NCI-H526 (cell line): Measurements from ENCODE around the gene TRAF1.

Experiments used
- DNase-seq, 2 experiments: peaks; one replicate each; lab custom pipeline; 2025; lab: John Stamatoyannopoulos, UW

Gene TRAF1

DNA sequence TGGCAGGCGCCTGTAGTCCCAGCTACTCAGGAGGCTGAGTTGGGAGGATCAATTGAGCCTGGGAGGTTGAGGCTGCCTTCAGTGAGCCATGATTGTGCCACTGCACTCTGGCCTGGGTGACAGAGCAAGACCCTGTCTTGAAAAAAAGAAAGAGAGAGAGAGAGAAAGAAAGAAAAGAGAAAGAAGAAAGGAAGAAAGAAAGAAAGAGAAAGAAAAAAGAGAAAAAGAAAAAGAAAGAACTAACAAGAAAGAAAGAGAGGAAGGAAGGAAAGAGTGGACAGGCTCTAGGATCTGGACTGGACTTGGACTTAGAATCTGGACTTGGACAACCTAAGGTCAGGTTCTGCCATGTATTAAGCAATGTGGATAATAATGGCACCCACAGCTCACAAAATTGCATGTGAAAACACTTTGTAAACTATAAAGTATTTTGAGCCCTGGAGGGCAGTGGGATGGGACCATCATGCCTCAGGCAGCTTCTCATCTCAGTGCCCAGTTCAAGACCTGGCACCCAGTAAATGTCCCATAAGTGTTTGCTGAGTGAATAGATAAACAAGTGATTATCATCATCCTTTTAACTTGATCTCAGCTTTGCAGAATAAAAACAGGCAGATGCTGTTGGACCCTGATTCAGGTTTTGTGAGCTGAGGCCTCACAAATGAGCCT, 36.9 kb downstream of the TRAF1 start:
- no peak for DNase-seq

DNA sequence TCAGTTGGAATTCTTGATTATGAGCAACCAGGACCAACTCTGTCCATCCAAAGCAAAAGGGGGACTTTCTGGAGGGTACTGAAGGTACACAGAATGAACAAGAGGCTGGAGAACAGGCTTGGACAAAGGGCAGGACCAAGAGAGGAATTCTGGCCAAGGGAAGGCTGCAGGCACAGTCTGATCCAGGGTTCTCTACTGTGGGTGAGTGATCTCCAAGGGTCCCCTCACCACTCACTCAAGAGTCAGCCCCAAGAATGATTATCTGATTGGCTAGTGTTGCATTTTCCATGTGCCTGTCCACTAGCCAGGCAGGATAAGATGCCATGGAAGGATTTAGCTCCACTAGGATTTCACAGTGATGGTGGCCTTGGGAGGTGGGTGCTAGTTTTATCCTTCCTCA, 38.0 kb downstream of the TRAF1 start:
- no peak for DNase-seq

DNA sequence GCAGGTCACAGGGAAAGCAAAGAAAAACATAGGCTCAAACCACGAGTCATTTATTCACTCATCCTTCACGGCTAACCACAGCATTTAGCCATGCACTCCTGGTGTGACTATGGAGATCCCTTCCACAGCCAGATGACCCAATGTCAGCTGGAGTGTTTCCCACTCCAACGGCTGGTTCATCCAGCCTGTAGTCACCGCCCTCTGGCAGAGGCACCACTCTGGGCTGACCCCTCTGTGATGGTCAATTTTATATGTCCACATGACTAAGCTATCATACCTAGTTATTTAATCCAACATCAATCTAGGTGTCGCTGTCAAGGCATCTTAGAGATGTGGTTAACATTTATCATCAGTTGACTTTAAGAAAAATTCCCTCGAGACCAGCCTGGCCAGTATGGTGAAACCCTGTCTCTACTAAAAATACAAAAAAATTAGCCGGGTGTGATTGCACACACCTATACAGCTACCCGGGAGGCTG, 40.1 kb downstream of the TRAF1 start:
- no peak for DNase-seq

DNA sequence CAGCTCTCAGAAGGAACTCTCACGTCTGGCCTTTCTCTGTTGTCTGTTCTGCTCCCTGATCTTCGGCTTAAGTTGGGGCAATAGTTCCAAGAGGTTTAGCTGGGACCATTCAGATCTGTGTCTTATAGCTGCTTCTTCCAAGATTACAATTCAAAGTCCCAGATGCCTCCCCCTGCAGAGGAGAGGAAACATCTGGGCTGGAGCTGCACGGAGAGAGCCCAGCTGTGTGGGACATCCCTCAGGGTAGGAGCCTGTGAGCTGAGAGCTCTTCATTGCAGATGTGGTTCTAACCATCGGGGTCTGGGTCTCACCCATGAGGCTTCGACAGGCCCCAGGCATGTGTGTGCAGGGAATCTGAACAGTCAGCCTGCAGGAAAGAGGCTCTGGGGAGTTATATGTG, 40.6 kb downstream of the TRAF1 start:
- DNase-seq = no peak

DNA sequence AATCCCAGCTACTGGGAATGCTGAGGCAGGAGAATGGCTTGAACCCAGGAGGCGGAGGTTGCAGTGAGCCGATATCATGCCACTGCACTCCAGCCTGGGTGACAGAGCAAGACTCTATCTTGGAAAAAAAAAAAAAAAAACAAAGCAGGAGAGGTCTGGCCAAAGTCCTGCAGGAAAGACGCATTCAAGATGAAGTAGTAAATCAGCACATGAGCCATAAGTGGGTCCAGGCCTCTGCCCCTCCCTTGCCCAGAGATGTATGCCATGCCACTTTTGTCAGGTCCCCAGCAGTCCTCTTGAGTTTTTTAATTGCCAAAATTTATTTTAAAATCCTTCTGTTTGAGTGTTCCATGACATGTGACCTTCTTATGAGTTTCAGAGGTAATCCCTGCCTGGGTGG, 41.1 kb downstream of the TRAF1 start:
- DNase-seq = no peak

DNA sequence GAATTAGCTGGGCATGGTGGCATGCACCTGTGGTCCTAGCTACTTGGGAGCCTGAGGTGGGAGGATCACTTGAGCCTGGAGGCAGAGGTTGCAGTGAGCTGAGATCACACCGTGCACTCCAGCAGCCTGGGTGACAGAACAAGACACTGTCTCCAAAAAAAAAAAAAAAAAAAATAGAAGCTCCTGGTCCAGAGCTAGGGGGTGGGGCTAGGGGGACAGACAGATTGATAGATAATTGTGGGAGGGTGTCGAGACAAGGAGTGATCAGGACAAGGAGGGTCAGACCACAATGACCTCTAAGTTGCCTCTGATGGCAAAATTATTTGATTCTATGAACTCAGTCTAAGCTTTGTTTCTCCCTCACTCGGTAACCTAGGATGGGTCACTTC, 43.0 kb downstream of the TRAF1 start:
- DNase-seq = no peak

DNA sequence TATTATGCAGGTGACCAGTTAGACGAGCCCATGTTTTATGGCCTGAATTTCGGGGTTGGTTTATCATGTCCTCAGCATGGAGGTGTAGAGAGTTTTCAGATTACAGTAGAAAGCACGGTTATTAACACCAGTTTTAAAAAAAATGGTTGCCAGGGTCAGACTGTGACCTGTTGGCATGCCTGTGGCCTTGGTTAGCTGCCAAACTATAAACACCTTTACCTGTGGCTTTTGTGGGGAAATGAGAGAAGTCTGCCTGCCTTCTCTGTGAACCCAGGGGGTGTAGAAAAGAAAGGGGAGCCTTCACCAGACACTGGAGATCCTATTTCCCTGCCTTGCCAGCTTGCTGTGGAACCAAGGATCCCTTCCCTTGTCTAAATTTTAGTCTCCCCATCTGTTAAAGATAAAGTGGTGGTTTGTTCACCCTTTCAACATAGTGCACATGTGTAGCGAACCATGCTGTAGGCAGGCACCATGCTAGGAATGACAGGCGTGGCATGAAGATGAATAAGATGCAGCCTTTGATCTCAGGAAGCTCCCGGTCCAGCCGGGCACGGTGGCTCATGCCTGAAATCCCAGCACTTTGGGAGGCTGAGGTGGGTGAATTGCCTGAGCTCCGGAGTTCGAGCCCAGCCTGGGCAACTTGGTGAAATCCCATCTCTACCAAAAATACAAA, 43.5 kb downstream of the TRAF1 start:
- DNase-seq = no peak

DNA sequence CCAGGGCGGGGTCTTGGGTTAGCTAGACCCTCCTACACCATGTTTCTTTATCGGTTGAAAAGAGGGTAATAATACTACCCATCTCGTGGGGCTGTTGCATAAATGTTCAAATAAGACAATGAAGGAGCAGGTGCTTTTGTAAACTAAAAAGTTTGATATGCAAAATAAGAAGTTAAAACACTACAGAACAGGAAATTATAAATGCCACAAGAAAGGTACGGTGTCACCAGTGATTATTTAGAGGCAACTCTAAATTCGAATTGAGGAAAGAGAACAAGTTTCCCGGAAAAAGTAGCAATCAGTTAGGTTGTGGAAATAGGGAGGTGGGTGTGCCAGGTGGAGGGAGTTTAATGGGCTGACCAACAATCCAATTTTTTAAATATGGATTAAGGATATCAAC, 47.1 kb downstream of the TRAF1 start:
- no peak for DNase-seq

DNA sequence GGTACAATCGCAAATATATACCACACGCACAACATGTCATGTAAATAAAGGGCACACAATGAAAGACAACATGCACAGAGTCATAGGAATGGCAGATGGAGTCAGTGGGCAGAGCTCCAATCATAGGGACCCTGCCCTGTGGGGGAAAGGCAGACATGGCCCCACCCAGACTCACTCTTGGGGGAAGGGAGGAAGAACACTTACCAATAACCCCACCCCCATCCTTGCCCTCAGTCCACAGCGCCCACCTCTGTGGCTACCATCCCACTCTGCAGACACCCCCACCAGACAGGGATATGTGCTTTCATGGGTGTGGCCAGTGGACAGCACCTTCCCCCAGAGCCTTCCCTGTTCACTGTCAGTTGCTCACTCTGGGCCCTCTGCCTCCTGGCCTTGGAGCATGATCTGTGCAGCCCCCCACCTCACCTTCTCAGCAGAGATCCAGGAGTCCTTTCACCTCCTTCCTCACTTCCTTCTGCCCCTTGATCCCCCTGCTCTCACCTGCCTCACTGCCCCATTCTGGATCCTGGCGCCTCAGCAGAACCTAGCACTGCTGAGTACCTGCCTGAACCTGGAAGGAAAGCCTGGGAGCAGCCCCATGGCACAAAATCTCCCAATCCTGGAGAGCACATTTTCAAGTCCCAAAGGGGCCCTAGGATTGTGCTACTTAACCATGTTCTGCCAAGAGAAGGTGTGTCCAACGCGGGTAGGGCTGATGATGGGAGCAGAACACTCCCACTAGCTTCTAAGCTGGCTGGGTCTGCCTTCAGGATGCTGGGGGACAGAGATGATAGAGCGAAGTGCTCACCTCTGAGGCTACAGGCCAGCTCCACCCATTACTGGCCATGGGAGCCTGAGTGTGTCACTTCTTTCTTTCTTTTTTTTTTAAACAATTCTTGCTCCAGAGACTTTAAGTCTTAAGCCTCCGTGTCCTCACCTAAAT, 48.1 kb downstream of the TRAF1 start:
- peak in 1 of 2 experiments; percentile 31 for DNase-seq

DNA sequence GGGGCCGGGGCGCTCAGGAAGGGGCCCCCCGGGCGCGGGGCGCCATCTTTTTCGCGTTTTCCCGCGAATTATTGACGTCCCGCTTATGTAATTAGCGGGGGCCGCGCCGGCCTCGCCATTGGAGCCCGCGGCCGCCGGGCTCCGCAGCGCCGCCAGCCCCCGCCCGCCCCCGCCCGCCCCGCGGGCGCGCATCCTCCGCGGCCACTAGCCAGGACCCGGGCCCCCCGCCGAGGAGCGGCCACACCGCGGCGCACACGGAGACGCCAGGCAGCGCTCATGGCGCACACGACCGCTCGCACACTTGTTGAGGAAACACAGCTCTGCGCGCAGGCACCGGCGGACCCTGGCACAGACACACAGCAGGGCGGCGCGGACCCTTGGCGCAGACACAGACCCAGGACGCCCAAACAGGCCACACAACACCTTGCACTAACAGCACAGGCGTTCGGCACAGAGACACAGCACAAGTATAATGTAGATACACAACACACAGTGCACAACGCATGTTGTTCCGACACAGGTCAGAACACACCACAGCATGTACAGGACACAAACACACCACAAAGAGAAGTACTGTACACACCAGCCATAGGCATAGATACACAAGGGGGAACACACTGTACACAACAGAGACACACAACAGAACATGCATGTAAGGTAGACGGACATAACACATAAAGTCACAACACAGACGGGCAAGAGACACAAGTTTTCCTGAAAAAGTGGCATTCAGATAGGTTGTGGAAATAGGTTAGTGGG, 49.1 kb downstream of the TRAF1 start:
- DNase-seq = peak in 1 of 2 experiments; percentile 72

DNA sequence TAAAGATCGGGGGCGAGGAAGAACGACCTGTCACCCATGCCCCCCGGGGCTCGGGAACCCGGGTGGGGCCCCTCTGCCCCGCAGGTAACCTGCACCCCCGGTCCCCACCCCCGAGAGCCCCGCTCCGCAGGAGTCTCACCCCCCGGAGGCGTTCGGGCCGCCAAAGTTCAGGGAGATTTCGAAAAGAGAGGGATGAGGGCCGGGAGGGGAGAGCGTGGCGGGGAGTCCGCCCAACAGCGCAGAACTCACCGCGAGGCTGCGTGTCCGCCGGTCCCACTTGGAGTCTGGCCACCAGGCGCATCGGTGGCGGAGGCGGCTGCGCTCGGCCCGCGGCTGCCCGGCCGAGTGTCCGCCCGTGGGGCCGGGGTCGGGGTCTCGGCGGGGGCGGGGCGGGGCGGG, 49.8 kb downstream of the TRAF1 start, which contains the start of gene PHF19:
Gene PHF19 (minus strand): TSS at position 347 of the 399 bp plus-strand sequence. CDS start 2,447 bp downstream, outside the sequence.
- DNase-seq = peak in 1 of 2 experiments; percentile 66

DNA sequence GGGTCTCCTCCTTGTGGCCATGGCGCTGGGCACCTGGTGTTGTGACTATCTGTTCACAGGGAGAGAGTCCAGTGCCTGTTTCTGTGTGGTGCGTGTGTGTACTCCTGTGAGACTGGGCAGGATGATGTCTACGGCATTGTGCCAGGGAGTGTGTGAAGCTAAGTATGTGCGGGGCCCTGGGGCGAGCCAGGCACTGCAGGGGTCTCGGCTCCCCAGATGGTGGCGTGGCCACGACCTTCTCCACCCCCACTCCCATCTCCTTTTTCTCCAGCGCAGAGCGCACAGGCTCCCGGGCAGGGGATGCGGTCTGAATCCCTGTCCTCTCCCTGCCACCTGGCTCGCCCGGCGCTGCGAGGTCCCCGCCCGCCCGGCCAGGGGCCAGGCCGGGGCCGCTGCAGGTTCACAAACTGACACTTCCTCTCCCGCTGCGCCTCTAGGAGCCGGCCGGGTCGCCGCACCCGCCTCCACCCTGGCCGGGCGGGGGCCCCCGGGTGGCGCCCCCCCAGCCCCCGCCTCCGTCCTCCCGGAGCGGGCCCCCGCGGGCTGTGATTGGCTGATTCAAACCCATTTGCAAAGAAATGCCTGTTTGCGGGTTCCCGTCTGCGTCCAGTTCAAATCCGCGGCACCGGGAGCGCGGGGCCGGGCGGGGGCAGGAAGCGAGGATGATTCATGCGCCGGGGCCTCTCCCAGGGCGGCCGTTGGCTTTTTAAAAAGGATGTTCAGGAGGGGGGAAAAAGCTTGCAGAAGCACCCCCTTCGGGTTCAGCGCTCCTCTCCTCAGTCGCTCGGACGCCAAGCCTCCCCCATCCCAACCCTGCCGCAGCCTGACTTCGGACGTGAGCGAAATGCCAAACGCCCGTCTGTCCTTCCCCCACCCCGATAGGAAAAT, 50.4 kb downstream of the TRAF1 start:
- DNase-seq = peak; percentile 36 to 73

DNA sequence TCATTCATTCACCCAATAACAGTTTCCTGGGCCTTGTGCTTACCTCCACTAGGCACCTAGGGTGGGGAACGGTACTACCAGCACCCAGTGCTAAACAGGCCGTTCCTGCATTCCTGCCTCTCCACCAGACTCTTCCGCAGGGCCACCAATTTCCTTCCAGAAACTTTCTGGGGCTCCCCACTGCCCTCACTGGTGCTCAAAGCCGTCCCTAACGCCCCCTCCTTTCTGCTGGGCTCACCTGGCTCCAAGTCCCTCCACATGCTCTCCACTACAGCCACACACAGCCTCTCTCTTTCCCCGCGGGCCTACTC, 51.0 kb downstream of the TRAF1 start:
- no peak for DNase-seq

DNA sequence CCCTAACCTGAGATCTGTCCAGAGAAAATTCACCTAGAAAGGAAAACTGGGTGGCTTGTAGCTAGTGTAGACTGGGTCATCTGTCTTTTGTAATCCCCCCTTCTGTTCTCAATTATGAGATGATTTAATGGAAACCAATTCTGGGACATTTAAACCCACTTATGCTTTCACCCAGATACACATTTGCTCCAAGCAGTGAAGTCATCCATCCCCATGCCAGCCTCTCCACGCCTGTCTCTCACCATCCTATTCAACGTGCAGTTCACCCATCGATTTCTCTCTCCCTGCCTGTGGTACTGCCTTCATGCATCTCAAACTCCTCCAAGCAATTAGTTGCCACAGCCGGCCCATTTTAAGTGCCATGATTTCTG, 51.4 kb downstream of the TRAF1 start:
- no peak for DNase-seq

DNA sequence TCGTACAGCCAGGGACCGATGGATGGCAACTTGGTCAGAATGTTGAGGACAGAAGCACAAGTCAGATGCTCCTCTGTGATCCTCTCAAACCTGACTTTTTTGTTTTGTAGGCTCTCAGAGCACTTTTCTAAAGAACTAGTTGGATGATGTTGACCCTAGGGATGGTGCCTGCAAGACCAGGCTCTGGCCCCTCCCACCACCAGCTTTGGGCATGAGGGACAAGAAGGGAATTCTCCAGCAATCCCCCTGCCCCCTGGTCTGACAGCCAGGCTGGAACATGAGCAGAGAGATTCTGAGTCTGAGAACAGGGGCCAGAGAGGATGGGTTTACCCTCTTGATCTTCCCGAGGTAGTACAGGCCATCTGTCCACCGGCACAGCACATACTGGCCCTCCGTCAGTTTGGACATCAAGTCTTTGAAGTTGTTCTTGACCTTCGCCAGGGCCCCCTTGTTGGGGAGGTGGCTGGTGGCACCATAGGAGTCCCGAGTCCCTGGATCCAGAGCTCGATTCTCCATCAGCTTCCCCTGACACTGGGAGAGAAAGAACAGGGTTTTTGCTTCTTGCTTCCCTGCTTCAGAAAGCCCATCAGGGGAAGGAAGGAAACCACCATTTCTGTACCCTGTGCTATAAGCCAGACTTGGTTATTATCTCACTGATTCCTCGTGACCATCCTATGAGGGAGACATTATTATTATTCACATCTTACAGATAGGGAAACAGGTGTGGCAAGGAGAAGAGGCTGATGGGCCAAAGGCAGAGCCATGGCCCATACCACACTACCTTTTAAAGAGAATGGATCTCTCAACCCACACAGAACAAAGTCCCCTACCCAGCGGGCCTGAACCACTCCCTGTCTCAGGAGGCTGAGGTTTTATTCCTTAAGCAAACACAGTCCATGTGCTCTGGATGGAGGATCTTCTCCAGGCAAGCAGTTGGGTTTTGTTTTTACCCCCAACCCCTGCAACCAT, 52.1 kb downstream of the TRAF1 start:
- DNase-seq = no peak

DNA sequence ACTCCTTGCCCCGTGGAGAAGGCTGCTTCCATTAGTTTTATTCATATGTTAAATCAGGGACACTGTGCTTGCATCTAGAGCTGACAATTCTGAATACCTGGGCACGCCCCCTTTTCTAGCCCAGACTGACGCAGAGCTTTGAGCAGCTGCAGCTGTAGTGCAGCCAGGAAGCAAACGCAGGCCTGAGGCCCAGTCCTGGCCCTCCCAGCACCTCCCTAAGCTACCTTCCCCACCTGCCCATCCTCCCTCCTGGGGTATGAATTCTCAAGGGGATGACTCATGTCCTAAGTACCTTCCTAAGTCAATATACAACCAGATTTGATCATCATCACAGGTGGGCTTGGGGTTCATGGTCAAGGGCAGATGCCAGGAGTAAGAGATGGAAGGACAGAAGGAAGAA, 53.1 kb downstream of the TRAF1 start:
- DNase-seq = no peak

DNA sequence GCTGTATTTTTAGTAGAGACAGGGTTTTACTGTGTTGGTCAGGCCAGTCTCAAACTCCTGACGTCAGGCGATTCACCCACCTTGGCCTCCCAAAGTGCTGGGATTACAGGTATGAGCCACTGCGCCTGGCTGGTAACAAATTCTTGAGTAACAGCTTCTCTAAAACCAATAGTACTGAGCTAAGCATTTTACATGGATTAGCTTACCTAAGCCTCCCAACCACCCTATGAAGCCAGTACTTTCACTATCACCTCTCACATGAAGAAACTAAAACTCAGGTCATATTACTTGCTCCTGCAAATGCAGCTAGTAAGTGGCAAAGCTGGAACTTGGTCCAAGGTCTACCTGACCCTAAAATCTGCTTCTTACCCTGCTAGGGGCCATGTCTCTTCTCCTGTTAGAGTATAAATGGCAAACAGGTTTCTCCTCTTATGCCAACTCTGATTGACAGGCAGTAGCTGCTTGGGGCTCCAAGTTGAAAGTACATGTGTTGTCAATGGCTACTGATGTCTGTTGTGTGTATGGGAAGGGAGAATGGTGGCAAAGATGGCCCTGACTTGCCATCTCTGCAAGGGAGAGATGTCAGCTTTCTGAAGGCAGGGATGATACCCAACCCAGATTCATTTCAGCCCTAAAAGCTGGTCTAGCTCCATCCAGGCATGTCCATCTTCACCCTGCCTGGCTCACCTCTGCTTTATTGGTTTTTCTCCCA, 53.6 kb downstream of the TRAF1 start:
- DNase-seq = no peak

DNA sequence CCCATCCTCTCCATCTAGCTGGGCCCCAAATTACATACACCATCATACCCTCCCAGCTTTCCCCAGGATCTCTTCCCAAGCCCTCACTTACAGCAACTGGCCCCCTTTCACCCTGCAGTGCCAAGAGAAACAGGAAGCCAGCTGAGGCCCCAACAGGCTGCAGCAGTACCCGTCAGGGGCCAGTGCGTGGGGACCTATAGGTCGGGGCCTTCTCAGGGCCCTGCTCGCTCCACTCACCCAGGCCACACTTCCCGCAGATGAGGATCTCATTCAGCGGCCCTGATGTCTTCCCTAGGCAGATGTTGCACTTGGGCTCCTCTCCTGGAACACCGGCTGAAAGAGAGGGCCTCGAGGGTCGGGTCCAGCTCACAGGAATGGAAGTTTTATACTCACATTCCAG, 56.4 kb downstream of the TRAF1 start:
- DNase-seq = no peak

DNA sequence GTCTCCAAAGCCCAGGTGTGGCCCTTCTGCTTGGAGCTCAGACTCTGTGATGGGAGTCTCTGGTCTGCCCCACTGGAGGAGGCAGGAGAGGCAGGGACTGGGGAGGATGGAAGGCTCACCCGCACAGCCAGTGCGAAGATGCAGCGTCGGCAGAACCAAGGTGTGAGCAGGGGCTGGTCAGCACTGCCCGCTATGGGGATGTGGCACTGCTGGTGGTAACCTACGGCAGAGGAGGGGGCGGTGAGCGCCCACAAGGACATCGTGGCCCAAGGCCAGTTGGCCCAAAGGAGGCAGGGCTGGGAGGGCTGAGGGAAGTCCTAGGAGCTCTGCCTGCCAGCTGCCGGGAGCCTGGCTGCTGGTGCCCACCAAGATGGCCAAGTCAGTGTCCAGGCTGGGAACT, 56.9 kb downstream of the TRAF1 start:
- no peak for DNase-seq
